Caco-2 (cell line): ENCODE measurements around the gene CACNA1D. TPM values are rescaled to one million over a fixed set of nuclear protein-coding genes. Genes with fewer than 3 reads are reported as not detected.

Source experiments
- BruUV-seq: library from RNA; stranded (reverse); fragments of 400-500 nt; replicated peaks from 2 replicates; lab custom pipeline; 2021; lab: Mats Ljungman, UMichigan
- CTCF ChIA-PET: fragments of 300-600 bp; sonication (Branson Sonifier 250); formaldehyde crosslinking; loops from one replicate; lab custom pipeline; 2022; ENCODE audit warnings: antibody characterized with exemption; lab: Charles Lee
- POLR2A ChIA-PET: fragments of 300-600 bp; sonication (Branson Sonifier 250); formaldehyde crosslinking; loops from one replicate; lab custom pipeline; 2022; ENCODE audit warnings: antibody characterized with exemption; lab: Charles Lee
- DNase-seq, 2 experiments: peaks; one replicate each; pipeline versions ENCODE4 v3.0.0 to v3.0.0-alpha.2; 2020 to 2022
- H3K27me3 ChIP-seq: replicated peaks from 2 replicates; pipeline ENCODE4 v1.6.0; 2011; ENCODE audit warnings: low read length; ENCODE audit not compliant: control insufficient read depth, insufficient read depth
- H3K36me3 ChIP-seq: 2 replicates; pipeline ENCODE4 v1.5.1; 2011; ENCODE audit warnings: low read length; ENCODE audit not compliant: control insufficient read depth, insufficient read depth
- H3K4me1 ChIP-seq: fragments of 250-450 bp; sonication (Bioruptor Pico); 2 replicates; pipeline ENCODE4 v1.5.1; 2020; ENCODE audit warnings: mild to moderate bottlenecking
- H3K4me3 ChIP-seq: 2 replicates; pipeline ENCODE4 v1.5.1; 2011; ENCODE audit warnings: low read depth, mild to moderate bottlenecking, control low read depth, low read length
- H3K9me3 ChIP-seq: fragments of 250-450 bp; sonication (Bioruptor Pico); 2 replicates; pipeline ENCODE4 v1.5.1; 2020; ENCODE audit warnings: mild to moderate bottlenecking, moderate library complexity
- H3K27ac Mint-ChIP-seq: one replicate; pipeline ENCODE4 v1.8.0; 2022; ENCODE audit warnings: mixed read lengths; ENCODE audit not compliant: unreplicated experiment
- H3K27me3 Mint-ChIP-seq: one replicate; pipeline ENCODE4 v1.8.0; 2022; ENCODE audit warnings: mixed read lengths; ENCODE audit not compliant: insufficient read depth, unreplicated experiment
- H3K36me3 Mint-ChIP-seq: one replicate; pipeline ENCODE4 v1.8.0; 2022; ENCODE audit warnings: mild to moderate bottlenecking, mixed read lengths; ENCODE audit not compliant: insufficient read depth, unreplicated experiment
- H3K4me1 Mint-ChIP-seq: one replicate; pipeline ENCODE4 v1.8.0; 2022; ENCODE audit warnings: low read depth, mixed read lengths; ENCODE audit not compliant: unreplicated experiment
- H3K4me3 Mint-ChIP-seq: one replicate; pipeline ENCODE4 v1.8.0; 2022; ENCODE audit warnings: mild to moderate bottlenecking, moderate library complexity, mixed read lengths; ENCODE audit not compliant: unreplicated experiment
- H3K9me3 Mint-ChIP-seq: one replicate; pipeline ENCODE4 v1.8.0; 2022; ENCODE audit warnings: mixed read lengths; ENCODE audit not compliant: unreplicated experiment
- intact Hi-C: fragments of 100-400 bp; cut with micrococcal nuclease; formaldehyde crosslinking; loops from one replicate; pipeline ENCODE4 v1.10.0; 2022; ENCODE audit not compliant: unreplicated experiment
- total RNA-seq: library from RNA; stranded (reverse); gene quantifications from 2 replicates; pipeline ENCODE4 v1.2.3, GENCODE V29; 2022
- TF ChIP-seq, protein P1 (sequence below), 2 experiments: fragments of 200-600 bp in 1 of 2; IDR thresholded peaks; 1 replicate in 1 of 2; 2 replicates in 1 of 2; pipeline versions ENCODE4 v1.5.1 to v1.8.0; 2011 to 2022; ENCODE audit warnings: antibody characterized with exemption in 1 of 2, control low read depth in 1 of 2, inconsistent platforms in 1 of 2, low read depth in 1 of 2, low read length in 1 of 2, mild to moderate bottlenecking in 1 of 2, moderate library complexity in 1 of 2; ENCODE audit not compliant: insufficient read depth in 1 of 2, severe bottlenecking in 1 of 2, unreplicated experiment in 1 of 2

Gene CACNA1D
- total RNA-seq, 1 experiment from 2014 or later = 13.3 TPM

DNA sequence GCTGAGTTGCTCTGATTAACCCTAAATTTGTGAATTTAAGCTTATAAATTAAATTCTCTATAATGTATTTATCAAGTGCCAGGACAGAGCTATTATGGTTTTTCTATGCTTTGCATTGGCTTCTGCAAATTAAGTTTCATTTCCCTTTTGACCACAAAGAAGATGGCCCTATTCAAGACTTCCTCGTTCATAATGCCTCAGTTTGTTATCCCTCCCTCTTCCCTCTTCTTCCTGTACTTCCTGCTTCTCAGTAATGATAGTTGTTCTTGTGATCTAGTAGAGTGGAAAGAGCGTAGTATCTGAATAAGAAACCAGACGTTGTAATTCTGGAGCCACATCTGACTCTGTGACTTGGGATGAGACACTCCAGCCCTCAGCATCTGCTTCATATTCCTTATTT, 118.7 kb downstream of the CACNA1D start:
- Histone ChIP-seq H3K4me1 (no peaks in the 10 kb centered on the region), H3K27me3 (no peaks in the 10 kb centered on the region), H3K4me3 (no peak overlapping the region), H3K9me3 (no peaks in the 10 kb centered on the region), H3K36me3 (no peaks in the 10 kb centered on the region)
- Mint-ChIP-seq H3K27me3 (no peaks in the 10 kb centered on the region), H3K9me3 (no peaks in the 10 kb centered on the region), H3K27ac (no peak overlapping the region), H3K36me3 (no peaks in the 10 kb centered on the region), H3K4me3 (no peak overlapping the region), H3K4me1 (no peaks in the 10 kb centered on the region)
- intact Hi-C loops = no loop called here
- TF ChIP-seq, protein P1, sequence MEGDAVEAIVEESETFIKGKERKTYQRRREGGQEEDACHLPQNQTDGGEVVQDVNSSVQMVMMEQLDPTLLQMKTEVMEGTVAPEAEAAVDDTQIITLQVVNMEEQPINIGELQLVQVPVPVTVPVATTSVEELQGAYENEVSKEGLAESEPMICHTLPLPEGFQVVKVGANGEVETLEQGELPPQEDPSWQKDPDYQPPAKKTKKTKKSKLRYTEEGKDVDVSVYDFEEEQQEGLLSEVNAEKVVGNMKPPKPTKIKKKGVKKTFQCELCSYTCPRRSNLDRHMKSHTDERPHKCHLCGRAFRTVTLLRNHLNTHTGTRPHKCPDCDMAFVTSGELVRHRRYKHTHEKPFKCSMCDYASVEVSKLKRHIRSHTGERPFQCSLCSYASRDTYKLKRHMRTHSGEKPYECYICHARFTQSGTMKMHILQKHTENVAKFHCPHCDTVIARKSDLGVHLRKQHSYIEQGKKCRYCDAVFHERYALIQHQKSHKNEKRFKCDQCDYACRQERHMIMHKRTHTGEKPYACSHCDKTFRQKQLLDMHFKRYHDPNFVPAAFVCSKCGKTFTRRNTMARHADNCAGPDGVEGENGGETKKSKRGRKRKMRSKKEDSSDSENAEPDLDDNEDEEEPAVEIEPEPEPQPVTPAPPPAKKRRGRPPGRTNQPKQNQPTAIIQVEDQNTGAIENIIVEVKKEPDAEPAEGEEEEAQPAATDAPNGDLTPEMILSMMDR (IDR thresholded peaks at IDR 0.05; ENCODE audit: insufficient read depth in 1 of 2, low read depth in 1 of 2, low read length in 1 of 2, severe bottlenecking in 1 of 2, unreplicated experiment in 1 of 2) = no peak
- no TSS peak for BruUV-seq
- POLR2A ChIA-PET = no interaction called here
- DNase-seq = no peak
- CTCF ChIA-PET = no interaction called here

DNA sequence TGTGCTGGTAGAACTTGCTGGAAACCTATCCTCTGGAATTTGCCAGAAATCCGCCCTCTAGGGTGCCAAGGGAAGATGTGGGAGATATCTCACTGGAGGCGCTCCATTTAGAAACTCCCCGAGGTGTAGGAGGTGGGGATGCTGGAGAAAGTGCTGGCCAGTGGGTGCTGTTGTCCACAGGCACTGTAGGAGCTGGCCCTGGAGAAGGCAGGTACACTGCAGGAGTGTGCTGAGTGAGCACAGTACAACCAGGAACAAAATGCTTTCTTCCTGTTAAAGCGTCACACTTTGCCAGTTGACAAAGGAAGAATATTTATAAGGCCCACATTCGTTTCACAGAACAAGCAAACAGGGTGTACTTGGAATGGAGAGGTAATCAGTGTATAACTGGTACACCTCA, 119.9 kb downstream of the CACNA1D start:
- Histone ChIP-seq H3K9me3 (no peaks in the 10 kb centered on the region), H3K4me3 (no peak overlapping the region), H3K27me3 (no peaks in the 10 kb centered on the region), H3K36me3 (no peaks in the 10 kb centered on the region), H3K4me1 (no peaks in the 10 kb centered on the region)
- TF ChIP-seq, protein P1 (IDR thresholded peaks at IDR 0.05; ENCODE audit: insufficient read depth in 1 of 2, low read depth in 1 of 2, low read length in 1 of 2, severe bottlenecking in 1 of 2, unreplicated experiment in 1 of 2) = no peak
- H3K9me3 Mint-ChIP-seq = no peaks in the 10 kb centered on the region
- DNase-seq = no peak
- ChIA-PET CTCF (no interaction called here), POLR2A (no interaction called here)
- no peak overlapping the region for H3K4me3 Mint-ChIP-seq
- no peaks in the 10 kb centered on the region for H3K27me3 Mint-ChIP-seq
- H3K27ac Mint-ChIP-seq = no peak overlapping the region
- no TSS peak for BruUV-seq
- no peaks in the 10 kb centered on the region for H3K4me1 Mint-ChIP-seq
- H3K36me3 Mint-ChIP-seq = no peaks in the 10 kb centered on the region
- intact Hi-C loops = no loop called here

DNA sequence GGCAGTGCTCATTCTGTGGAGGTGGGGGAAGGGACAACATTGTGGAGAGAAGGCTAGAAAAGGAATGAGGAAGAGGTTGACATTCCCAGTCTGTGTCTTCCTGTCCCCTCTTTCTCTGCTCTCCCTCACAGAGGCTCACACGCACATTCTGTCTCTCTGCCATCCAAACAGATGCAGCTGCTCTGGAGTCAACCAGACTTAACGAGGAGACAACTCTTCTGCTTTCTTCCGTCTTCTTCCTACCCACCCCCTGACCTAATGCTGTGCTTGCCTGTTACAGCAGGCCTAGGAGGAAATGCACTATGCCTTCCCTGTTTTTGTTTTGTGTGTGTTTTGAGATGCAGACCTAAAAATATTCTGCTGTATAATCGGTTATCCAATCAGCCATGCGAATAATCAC, 121.9 kb downstream of the CACNA1D start:
- H3K4me1 Mint-ChIP-seq = no peaks in the 10 kb centered on the region
- BruUV-seq = no TSS peak
- no peaks in the 10 kb centered on the region for H3K9me3 Mint-ChIP-seq
- no peaks in the 10 kb centered on the region for H3K4me1 ChIP-seq
- CTCF ChIA-PET = no interaction called here
- H3K27me3 Mint-ChIP-seq = no peaks in the 10 kb centered on the region
- no peaks in the 10 kb centered on the region for H3K27me3 ChIP-seq
- POLR2A ChIA-PET = no interaction called here
- H3K4me3 Mint-ChIP-seq = no peak overlapping the region
- H3K36me3 ChIP-seq = no peaks in the 10 kb centered on the region
- H3K9me3 ChIP-seq = no peaks in the 10 kb centered on the region
- DNase-seq = no peak
- no peak overlapping the region for H3K4me3 ChIP-seq
- intact Hi-C loops = no loop called here
- no peak overlapping the region for H3K27ac Mint-ChIP-seq
- no peaks in the 10 kb centered on the region for H3K36me3 Mint-ChIP-seq
- TF ChIP-seq, protein P1 (IDR thresholded peaks at IDR 0.05; ENCODE audit: insufficient read depth in 1 of 2, low read depth in 1 of 2, low read length in 1 of 2, severe bottlenecking in 1 of 2, unreplicated experiment in 1 of 2) = no peak
